ENCODE results near the gene ALK.

The ALK gene

DNA sequence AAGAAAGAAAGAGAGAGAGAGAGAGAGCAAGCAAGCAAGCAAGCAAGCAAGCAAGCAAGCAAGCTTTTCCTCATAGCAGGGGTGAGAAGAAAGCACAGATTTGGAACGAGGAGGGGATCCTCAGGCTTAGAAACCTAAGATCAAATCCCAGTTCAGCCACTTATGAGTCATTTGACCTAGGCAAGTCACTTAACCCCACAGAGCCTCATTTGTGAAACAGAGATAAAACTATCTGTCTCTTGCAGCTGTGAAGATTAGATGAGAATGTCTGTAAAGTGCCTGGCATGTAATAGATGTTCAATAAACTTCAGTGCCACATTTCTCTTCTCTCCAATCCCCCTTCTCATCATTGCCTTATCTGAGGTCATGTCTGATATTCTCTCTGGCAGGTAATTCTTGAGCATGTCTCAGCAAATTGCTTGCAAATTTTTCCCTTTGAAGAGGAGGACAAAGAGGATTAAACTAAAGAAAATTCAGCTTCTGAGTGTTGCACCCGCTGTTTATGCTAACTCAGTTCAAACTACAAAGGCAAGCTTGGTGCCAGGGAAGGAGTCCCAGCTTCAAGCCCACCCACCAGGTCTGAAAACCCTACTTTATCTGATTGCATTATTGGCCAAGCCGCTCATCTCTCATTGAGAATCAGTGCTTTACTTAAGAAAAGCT, 20.3 kb downstream of the ALK start:
- no peak for DNase-seq

- no peak for DNase-seq
Measured at GRCh38 chr2:29898999-29899398, 22.4 kb downstream of the ALK start.

GRCh38 chr2:29894822-29895614, 26.4 kb downstream of the ALK start:
- no peak for DNase-seq

GRCh38 chr2:29892585-29893259, 28.7 kb downstream of the ALK start:
- DNase-seq, result no peak

GRCh38 chr2:29881089-29881730, 40.2 kb downstream of the ALK start:
- DNase-seq, result no peak

GRCh38 chr2:29880084-29880483, 41.3 kb downstream of the ALK start:
- no peak for DNase-seq

GRCh38 chr2:29879456-29879855, 41.9 kb downstream of the ALK start:
- DNase-seq, result no peak

GRCh38 chr2:29878898-29879297, 42.5 kb downstream of the ALK start:
- DNase-seq, result no peak

GRCh38 chr2:29876374-29876773, 45.0 kb downstream of the ALK start:
- no peak for DNase-seq

DNA sequence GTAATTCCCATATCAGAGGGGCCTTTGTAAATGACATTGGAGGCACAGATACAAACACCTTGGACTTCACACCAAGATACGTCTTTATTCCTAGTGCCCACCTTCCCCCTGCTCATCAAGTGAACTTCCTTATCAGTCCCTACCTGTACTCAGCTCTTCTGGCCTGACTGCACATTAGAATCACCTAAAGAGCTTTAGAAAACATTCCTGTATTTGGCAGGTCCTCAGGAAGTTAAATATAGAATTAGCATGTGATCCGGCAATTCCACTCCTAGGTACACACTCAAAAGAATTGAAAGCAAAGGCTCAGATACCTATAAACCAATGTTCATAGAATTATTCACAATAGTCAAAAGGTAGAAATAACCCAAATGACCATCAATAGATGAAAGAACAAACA, 46.6 kb downstream of the ALK start:
- DNase-seq, result no peak

GRCh38 chr2:29872870-29873269, 48.5 kb downstream of the ALK start:
- no peak for DNase-seq

DNA sequence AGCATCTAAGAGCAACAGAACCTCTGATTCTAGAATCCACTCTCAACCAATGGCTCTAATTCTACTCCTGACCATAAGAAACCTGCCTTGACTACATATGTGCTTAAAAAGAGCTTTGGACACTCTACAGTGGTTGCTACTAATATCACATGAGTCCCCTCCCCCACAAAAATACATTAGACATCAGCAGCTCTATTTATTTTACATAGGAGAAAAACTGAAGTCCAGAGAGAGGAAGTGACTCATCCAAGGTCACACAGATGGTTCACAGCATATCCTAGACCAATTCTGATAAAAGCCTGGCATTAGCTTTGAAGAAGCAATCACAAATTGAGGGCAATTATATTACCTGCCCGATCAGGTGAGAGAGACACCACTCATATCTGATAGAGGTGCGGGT, 49.8 kb downstream of the ALK start:
- no peak for DNase-seq

DNA sequence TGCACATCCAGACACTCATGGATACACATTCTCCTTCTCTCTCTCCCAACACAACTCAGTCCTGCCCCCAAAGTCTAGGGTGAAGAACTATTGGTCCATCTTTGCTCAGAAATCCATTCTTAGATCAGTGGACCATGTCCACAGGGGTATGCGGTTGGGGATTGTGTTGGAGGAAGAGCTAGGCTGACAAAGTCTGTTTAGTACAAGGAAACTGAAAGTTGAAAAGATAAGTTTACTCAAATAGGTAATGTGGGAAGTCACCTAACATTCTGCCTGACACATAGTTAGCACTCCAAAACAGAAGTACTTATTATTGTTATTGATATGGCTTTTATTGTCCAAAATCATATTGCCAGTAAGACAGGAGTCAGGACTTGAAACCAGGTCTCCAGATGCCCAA, 55.9 kb downstream of the ALK start:
- DNase-seq, result no peak

DNA sequence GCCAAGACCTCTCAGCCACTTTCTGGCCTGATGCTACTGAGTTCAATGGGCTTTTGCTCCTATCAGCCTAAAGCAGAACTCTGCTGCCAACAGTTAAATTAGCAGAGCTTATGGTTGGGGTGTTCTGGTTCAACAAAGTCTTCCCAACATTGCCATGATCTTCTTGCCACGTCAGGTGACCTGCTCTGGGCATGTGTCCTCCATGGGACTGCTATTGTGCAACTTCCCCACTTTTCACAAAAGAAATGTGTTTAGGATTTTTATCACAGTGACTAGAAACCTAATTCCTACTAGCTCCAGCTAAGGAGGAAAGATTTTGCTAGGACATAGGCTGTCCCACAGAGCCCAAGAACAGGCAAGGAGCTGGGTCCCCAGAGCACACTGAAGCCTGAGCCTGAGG, 56.4 kb downstream of the ALK start:
- no peak for DNase-seq

- no peak for DNase-seq
Measured at GRCh38 chr2:29855924-29856639, 65.3 kb downstream of the ALK start.

DNA sequence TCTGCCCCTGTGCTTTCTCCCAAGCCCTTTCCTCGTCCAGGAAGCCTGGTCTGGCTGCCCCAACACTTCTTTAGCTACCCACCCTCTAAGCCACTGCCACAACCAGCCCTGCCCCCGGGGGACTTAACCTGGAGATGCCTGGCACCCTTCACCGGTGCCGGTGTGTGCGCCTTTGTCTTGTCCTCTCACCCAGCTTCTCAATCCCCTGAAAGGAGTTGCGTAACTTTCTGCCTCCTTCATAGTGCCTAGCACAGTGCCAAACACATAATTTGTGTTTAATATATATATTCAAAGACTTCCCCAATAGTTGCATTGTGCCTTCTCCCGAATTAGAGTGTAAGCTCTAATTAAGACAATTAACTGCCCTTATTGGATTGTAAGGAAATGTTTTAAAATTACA, 70.6 kb downstream of the ALK start:
- DNase-seq, result no peak

DNA sequence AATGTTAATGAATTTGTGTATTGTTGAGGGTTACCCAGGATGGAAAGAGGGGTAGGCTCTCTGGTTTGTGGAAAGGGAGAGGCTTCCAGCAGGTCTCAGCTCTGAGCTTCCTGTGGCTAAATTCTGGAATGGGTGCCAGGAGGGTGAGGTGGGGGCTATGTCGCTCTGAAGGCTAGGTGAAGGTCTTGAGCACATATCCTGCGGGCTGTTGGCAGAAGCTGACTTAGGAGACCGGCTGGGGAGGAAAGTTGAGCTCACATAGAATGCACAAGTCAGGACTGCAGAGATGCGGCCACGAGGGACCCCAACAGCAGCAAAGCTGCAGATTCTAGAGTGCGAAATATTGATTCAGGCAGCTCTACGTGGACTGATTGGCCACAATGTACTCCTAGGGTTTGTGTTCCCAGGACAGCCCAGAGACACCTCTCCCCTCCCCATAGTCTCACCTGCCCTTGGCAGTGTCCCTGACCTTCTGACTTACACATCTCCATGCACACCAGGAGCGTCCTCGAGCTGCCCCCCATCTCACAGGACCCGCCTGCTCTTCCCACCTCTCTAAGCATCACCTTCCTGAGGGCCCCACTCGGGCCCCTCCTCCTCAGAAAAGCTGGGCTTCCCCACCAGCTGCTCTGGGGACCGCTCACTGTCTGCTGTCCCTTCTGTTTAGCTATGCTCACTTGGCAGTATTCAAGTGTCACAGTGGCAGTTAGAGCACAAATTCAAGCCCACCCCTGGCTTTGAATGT, 72.6 kb downstream of the ALK start:
- no peak for DNase-seq

DNA sequence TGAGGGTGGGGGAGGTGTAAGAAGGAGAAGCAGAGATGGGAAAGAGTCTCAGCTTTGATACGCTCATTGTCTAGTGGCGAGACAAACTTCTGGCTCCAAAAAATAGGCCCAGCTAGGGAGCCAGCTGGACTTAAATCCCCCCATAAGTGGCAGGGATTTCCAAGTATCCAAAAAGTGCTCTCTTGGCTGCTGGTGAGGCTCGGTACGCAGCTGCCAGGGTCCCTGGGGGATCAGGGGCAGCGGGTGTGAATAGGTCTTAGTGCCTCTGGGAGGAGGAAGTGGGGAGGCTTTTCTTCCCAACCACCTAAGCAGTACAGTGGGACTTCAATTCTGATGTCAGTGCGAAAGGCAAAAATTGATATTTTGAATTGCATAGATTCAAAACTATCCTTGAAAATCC, 73.5 kb downstream of the ALK start:
- DNase-seq, result no peak

DNA sequence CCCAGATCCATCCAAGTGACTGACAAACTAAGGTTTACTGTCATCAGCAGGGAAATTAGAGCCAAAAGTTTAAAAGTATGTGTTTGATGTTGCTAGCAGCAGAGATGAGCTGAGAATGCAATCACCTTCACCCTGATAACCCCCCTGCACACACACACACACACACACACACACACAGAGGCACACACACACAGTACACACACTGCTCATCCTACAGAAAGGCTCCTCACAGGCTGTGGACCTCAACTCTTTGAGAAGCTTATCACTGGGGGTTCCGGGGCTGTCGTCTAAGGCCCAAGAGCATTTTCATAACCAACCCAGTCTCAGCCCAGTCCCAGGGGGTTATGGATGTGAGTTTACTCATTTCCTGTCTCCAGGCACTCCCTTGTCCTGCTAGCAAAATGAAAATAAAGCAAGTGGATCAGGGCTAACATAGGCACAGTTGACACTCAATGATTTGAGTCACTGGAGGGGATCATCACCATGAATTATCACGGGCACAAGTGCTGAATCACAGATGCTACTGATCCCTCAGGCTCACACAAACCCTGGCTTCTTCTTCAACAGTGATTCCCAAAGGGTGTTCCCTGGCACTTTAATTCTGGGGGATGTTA, 76.6 kb downstream of the ALK start:
- no peak for DNase-seq

GRCh38 chr2:29841386-29842004, 79.9 kb downstream of the ALK start:
- DNase-seq, result no peak

- no peak for DNase-seq
Measured at GRCh38 chr2:29839306-29839705, 82.1 kb downstream of the ALK start.
